ENCODE measurements around the gene C6. TPM values are rescaled to one million over a fixed set of nuclear protein-coding genes. Genes with fewer than 3 reads are reported as not detected.
A peak's percentile ranks its signal among the peaks of the same experiment; 100 is the strongest.
"Not testable (repeated sequence)": the region's sequence is repeated elsewhere in the genome, so short reads cannot be mapped to it uniquely, and the experiment has no call there.

Gene C6
- total RNA-seq, 1 experiment from 2014 or later: not detected

GRCh38 chr5:41191249-41191648 is 22.1 kb downstream of the C6 start:
- no peaks in the 10 kb centered on the region for H3K27me3 ChIP-seq (replicated peaks)
- no peaks in the 10 kb centered on the region for H3K4me1 ChIP-seq (replicated peaks)
- DNase-seq (ENCODE audit: low read depth in 1 of 2, low spot score in 2 of 2): no peak
- no peak overlapping the region for H3K4me3 ChIP-seq
- H3K9me3 ChIP-seq (replicated peaks): no peaks in the 10 kb centered on the region
- no peak overlapping the region for H3K27ac ChIP-seq
- H3K36me3 ChIP-seq: no peaks in the 10 kb centered on the region

GRCh38 chr5:41186143-41186542 is 27.2 kb downstream of the C6 start:
- H3K27me3 ChIP-seq (replicated peaks): no peaks in the 10 kb centered on the region
- no peak overlapping the region for H3K4me3 ChIP-seq
- H3K36me3 ChIP-seq: no peaks in the 10 kb centered on the region
- DNase-seq (ENCODE audit: low read depth in 1 of 2, low spot score in 2 of 2): no peak
- no peaks in the 10 kb centered on the region for H3K9me3 ChIP-seq (replicated peaks)
- no peak overlapping the region for H3K27ac ChIP-seq
- H3K4me1 ChIP-seq (replicated peaks): peaks cover 7% of the 10 kb centered on the region; the same call in 1 of the 2 replicates

- DNase-seq (ENCODE audit: low read depth in 1 of 2, low spot score in 2 of 2); H3K4me3 ChIP-seq: not testable (repeated sequence)
Measured at GRCh38 chr5:41183331-41183730, 30.0 kb downstream of the C6 start.

GRCh38 chr5:41182666-41183065 is 30.7 kb downstream of the C6 start:
- DNase-seq (ENCODE audit: low read depth in 1 of 2, low spot score in 2 of 2): no peak
- Histone ChIP-seq H3K36me3 (no peaks in the 10 kb centered on the region), H3K27ac (no peak overlapping the region), H3K9me3 (replicated peaks) (no peaks in the 10 kb centered on the region), H3K4me3 (no peak overlapping the region), H3K27me3 (replicated peaks) (no peaks in the 10 kb centered on the region), H3K4me1 (replicated peaks) (peaks cover 7% of the 10 kb centered on the region; the same call in 1 of the 2 replicates)

More at GRCh38 chr5:41183331-41183730, 30.0 kb downstream of the C6 start:
- H3K36me3 ChIP-seq; H3K27me3 ChIP-seq (replicated peaks); H3K4me1 ChIP-seq (replicated peaks); H3K9me3 ChIP-seq (replicated peaks); H3K27ac ChIP-seq: not testable (repeated sequence)

- Histone ChIP-seq H3K9me3 (replicated peaks) (no peaks in the 10 kb centered on the region), H3K4me3 (no peak overlapping the region), H3K27ac (no peak overlapping the region), H3K4me1 (replicated peaks) (peaks cover 7% of the 10 kb centered on the region; the same call in 1 of the 2 replicates), H3K36me3 (no peaks in the 10 kb centered on the region), H3K27me3 (replicated peaks) (no peaks in the 10 kb centered on the region)
- DNase-seq (ENCODE audit: low read depth in 1 of 2, low spot score in 2 of 2): no peak
Measured at GRCh38 chr5:41181691-41182564, 31.4 kb downstream of the C6 start.

GRCh38 chr5:41176952-41177351 is 36.4 kb downstream of the C6 start:
- no peaks in the 10 kb centered on the region for H3K27me3 ChIP-seq (replicated peaks)
- no peaks in the 10 kb centered on the region for H3K36me3 ChIP-seq
- H3K27ac ChIP-seq: no peak overlapping the region
- H3K9me3 ChIP-seq (replicated peaks): no peaks in the 10 kb centered on the region
- DNase-seq (ENCODE audit: low read depth in 1 of 2, low spot score in 2 of 2): no peak
- no peak overlapping the region for H3K4me3 ChIP-seq
- H3K4me1 ChIP-seq (replicated peaks): peaks cover 4% of the 10 kb centered on the region; the same call in 1 of the 2 replicates

- Histone ChIP-seq H3K4me1 (replicated peaks) (no peaks in the 10 kb centered on the region), H3K27me3 (replicated peaks) (no peaks in the 10 kb centered on the region), H3K27ac (no peak overlapping the region), H3K9me3 (replicated peaks) (no peaks in the 10 kb centered on the region), H3K4me3 (no peak overlapping the region), H3K36me3 (no peaks in the 10 kb centered on the region)
- no peak for DNase-seq (ENCODE audit: low read depth in 1 of 2, low spot score in 2 of 2)
Measured at GRCh38 chr5:41172012-41172411, 41.3 kb downstream of the C6 start.

GRCh38 chr5:41161271-41161670 is 52.1 kb downstream of the C6 start:
- peak overlapping the region; percentile 70 for H3K27ac ChIP-seq
- H3K4me3 ChIP-seq: no peak overlapping the region
- peak in 1 of 2 experiments; percentile 53 for DNase-seq (ENCODE audit: low read depth in 1 of 2, low spot score in 2 of 2)
- H3K9me3 ChIP-seq (replicated peaks): no peaks in the 10 kb centered on the region
- H3K4me1 ChIP-seq (replicated peaks): peaks cover 36% of the 10 kb centered on the region
- H3K36me3 ChIP-seq: no peaks in the 10 kb centered on the region
- H3K27me3 ChIP-seq (replicated peaks): no peaks in the 10 kb centered on the region

GRCh38 chr5:41157272-41157894 is 55.9 kb downstream of the C6 start:
- H3K4me1 ChIP-seq (replicated peaks): peaks cover 31% of the 10 kb centered on the region
- H3K27ac ChIP-seq: no peak overlapping the region
- H3K9me3 ChIP-seq (replicated peaks): no peaks in the 10 kb centered on the region
- DNase-seq (ENCODE audit: low read depth in 1 of 2, low spot score in 2 of 2): no peak
- no peaks in the 10 kb centered on the region for H3K27me3 ChIP-seq (replicated peaks)
- no peak overlapping the region for H3K4me3 ChIP-seq
- H3K36me3 ChIP-seq: no peaks in the 10 kb centered on the region

- Histone ChIP-seq H3K27ac (no peak overlapping the region), H3K36me3 (no peaks in the 10 kb centered on the region), H3K4me1 (replicated peaks) (peaks cover 24% of the 10 kb centered on the region), H3K27me3 (replicated peaks) (no peaks in the 10 kb centered on the region), H3K4me3 (no peak overlapping the region), H3K9me3 (replicated peaks) (no peaks in the 10 kb centered on the region)
- peak in 1 of 2 experiments; percentile 12 for DNase-seq (ENCODE audit: low read depth in 1 of 2, low spot score in 2 of 2)
Measured at GRCh38 chr5:41156739-41157138, 56.6 kb downstream of the C6 start.

GRCh38 chr5:41154491-41154890 is 58.8 kb downstream of the C6 start:
- Histone ChIP-seq H3K36me3 (no peaks in the 10 kb centered on the region), H3K4me3 (no peak overlapping the region), H3K4me1 (replicated peaks) (peaks cover 9% of the 10 kb centered on the region), H3K27ac (no peak overlapping the region), H3K27me3 (replicated peaks) (no peaks in the 10 kb centered on the region), H3K9me3 (replicated peaks) (no peaks in the 10 kb centered on the region)
- no peak for DNase-seq (ENCODE audit: low read depth in 1 of 2, low spot score in 2 of 2)

GRCh38 chr5:41151564-41151963 is 61.8 kb downstream of the C6 start:
- no peaks in the 10 kb centered on the region for H3K27me3 ChIP-seq (replicated peaks)
- no peak overlapping the region for H3K27ac ChIP-seq
- H3K36me3 ChIP-seq: no peaks in the 10 kb centered on the region
- H3K4me3 ChIP-seq: no peak overlapping the region
- no peaks in the 10 kb centered on the region for H3K9me3 ChIP-seq (replicated peaks)
- peaks cover 2% of the 10 kb centered on the region for H3K4me1 ChIP-seq (replicated peaks)
- no peak for DNase-seq (ENCODE audit: low read depth in 1 of 2, low spot score in 2 of 2)

GRCh38 chr5:41148448-41148847 is 64.9 kb downstream of the C6 start:
- no peaks in the 10 kb centered on the region for H3K36me3 ChIP-seq
- no peaks in the 10 kb centered on the region for H3K4me1 ChIP-seq (replicated peaks)
- H3K27ac ChIP-seq: no peak overlapping the region
- H3K4me3 ChIP-seq: no peak overlapping the region
- no peaks in the 10 kb centered on the region for H3K9me3 ChIP-seq (replicated peaks)
- no peak for DNase-seq (ENCODE audit: low read depth in 1 of 2, low spot score in 2 of 2)
- H3K27me3 ChIP-seq (replicated peaks): no peaks in the 10 kb centered on the region

- no peaks in the 10 kb centered on the region for H3K27me3 ChIP-seq (replicated peaks)
- DNase-seq (ENCODE audit: low read depth in 1 of 2, low spot score in 2 of 2): no peak
- no peaks in the 10 kb centered on the region for H3K9me3 ChIP-seq (replicated peaks)
- no peaks in the 10 kb centered on the region for H3K36me3 ChIP-seq
- no peak overlapping the region for H3K27ac ChIP-seq
- no peaks in the 10 kb centered on the region for H3K4me1 ChIP-seq (replicated peaks)
- no peak overlapping the region for H3K4me3 ChIP-seq
Measured at GRCh38 chr5:41145306-41145705, 68.0 kb downstream of the C6 start.
